Nephron progenitor cell (in vitro differentiated cells): Measurements from ENCODE around the gene CEBPG.

ENCODE experiments used
- DNase-seq: peaks from one replicate; pipeline ENCODE4 v3.0.0; 2021
- H3K27ac Mint-ChIP-seq: 2 replicates; pipeline ENCODE4 v1.8.0; 2021; ENCODE audit warnings: mild to moderate bottlenecking, moderate library complexity, mixed read lengths
- H3K27me3 Mint-ChIP-seq: 2 replicates; pipeline ENCODE4 v1.8.0; 2021; ENCODE audit warnings: mild to moderate bottlenecking, low read depth, mixed read lengths; ENCODE audit not compliant: poor library complexity
- H3K36me3 Mint-ChIP-seq: 2 replicates; pipeline ENCODE4 v1.8.0; 2021; ENCODE audit warnings: low read depth, mixed read lengths
- H3K4me1 Mint-ChIP-seq: 2 replicates; pipeline ENCODE4 v1.8.0; 2021; ENCODE audit warnings: mixed read lengths
- H3K4me3 Mint-ChIP-seq: 2 replicates; pipeline ENCODE4 v1.8.0; 2021; ENCODE audit warnings: mild to moderate bottlenecking, moderate library complexity, mixed read lengths
- H3K9me3 Mint-ChIP-seq: 2 replicates; pipeline ENCODE4 v1.8.0; 2021; ENCODE audit warnings: mild to moderate bottlenecking, moderate library complexity, mixed read lengths
- TF ChIP-seq, protein P1 (sequence below): fragments of 200-600 bp; sonication (generic); IDR thresholded peaks from 2 replicates; pipeline ENCODE4 v1.5.0; 2021; ENCODE audit warnings: antibody characterized with exemption

The CEBPG gene

DNA sequence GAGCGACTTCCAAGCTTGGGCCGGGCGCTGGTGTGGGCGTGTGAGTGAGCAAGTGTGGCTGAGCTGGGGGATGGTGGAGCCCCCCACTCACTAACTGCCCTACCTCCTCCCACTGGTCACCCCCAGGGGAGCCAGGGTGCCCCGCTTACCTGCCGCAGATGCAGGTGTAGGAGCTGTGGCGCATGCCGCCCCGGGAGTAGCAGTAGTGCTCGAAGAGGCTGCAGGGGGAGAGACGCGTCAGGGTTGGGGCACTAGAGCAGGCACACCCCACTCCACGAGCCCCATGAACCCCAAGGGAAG lies 39.9 kb downstream of the CEBPG start:
- no peak overlapping the region for H3K4me3 Mint-ChIP-seq
- H3K36me3 Mint-ChIP-seq, result no peaks in the 10 kb centered on the region
- H3K27me3 Mint-ChIP-seq, result no peaks in the 10 kb centered on the region
- DNase-seq, result no peak
- no peaks in the 10 kb centered on the region for H3K9me3 Mint-ChIP-seq
- TF ChIP-seq, protein P1, sequence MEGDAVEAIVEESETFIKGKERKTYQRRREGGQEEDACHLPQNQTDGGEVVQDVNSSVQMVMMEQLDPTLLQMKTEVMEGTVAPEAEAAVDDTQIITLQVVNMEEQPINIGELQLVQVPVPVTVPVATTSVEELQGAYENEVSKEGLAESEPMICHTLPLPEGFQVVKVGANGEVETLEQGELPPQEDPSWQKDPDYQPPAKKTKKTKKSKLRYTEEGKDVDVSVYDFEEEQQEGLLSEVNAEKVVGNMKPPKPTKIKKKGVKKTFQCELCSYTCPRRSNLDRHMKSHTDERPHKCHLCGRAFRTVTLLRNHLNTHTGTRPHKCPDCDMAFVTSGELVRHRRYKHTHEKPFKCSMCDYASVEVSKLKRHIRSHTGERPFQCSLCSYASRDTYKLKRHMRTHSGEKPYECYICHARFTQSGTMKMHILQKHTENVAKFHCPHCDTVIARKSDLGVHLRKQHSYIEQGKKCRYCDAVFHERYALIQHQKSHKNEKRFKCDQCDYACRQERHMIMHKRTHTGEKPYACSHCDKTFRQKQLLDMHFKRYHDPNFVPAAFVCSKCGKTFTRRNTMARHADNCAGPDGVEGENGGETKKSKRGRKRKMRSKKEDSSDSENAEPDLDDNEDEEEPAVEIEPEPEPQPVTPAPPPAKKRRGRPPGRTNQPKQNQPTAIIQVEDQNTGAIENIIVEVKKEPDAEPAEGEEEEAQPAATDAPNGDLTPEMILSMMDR, result no peak
- H3K4me1 Mint-ChIP-seq, result peaks cover 12% of the 10 kb centered on the region
- no peak overlapping the region for H3K27ac Mint-ChIP-seq

DNA sequence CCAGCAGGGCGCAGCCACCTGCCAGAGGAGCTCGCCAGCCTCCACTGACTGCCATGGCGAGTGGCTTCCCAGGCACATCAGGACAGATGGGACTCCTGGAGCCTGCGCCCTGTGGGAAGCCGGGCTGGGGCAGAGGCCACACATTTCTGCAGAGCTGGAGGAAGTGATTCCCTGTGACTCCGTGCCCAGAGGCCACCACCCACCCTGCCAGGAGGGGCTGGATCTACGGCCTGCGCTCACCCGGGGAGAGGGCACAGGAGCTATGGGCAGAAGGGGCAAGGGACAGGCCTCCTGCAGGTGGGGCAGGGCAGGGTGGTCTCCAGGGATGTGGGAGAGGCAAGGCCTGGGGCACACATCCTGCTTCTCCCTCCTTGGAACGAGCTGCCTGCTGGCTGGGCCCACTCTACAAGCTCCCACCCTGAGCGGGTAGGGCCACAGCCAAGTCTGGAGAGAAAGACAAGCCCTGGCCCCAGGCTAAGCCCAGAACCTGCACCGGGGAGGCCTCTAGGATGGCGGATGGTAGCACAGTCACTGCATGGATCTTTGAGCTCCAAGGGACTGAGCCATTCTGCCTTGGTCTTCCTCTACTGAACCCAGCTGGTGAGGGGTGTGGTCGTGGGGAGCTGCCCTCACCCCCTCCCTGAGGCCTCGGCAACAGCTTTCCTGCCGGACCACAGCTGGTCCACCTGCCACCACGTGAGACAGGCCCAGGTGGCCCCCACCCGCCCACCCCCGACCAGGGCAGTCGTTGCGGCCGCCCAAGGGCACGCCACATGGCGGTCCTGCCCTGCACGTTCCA lies 40.6 kb downstream of the CEBPG start:
- Mint-ChIP-seq H3K27me3 (no peaks in the 10 kb centered on the region), H3K9me3 (no peaks in the 10 kb centered on the region), H3K27ac (no peak overlapping the region), H3K4me3 (no peak overlapping the region), H3K36me3 (no peaks in the 10 kb centered on the region), H3K4me1 (peaks cover 12% of the 10 kb centered on the region)
- no peak for DNase-seq
- TF ChIP-seq, protein P1, result no peak

GRCh38 chr19:33414667-33415605 lies 41.4 kb downstream of the CEBPG start:
- TF ChIP-seq, protein P1, result no peak
- Mint-ChIP-seq H3K36me3 (no peaks in the 10 kb centered on the region), H3K4me3 (no peak overlapping the region), H3K4me1 (peaks cover 14% of the 10 kb centered on the region), H3K9me3 (no peaks in the 10 kb centered on the region), H3K27ac (no peak overlapping the region), H3K27me3 (peaks cover 3% of the 10 kb centered on the region)
- DNase-seq, result no peak

GRCh38 chr19:33416307-33417215 lies 43.1 kb downstream of the CEBPG start:
- H3K27ac Mint-ChIP-seq, result no peak overlapping the region
- peaks cover 3% of the 10 kb centered on the region for H3K27me3 Mint-ChIP-seq
- H3K9me3 Mint-ChIP-seq, result no peaks in the 10 kb centered on the region
- peak overlapping the region; percentile 63 for H3K4me3 Mint-ChIP-seq
- peak; percentile 86 for DNase-seq
- H3K36me3 Mint-ChIP-seq, result no peaks in the 10 kb centered on the region
- H3K4me1 Mint-ChIP-seq, result peaks cover 17% of the 10 kb centered on the region
- TF ChIP-seq, protein P1, result peak; percentile 76

DNA sequence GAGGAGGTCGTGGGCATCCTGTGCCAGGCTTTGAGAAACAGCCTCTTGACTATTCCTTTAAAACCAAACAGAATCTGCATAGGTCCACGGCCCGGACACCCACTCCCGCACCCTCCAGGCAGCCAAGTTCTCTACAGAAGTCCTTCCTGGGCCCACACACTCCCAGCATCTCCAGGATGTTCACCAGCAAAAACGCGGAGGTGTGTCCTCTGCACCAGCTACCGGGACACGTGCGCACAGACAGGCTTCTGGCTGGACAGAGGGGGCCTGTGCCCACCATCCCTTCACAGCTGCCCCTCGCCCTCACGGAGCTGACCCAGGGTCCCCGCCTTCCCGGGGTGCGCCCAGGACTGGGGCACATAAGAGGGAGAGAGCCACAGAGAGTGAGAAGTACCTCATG lies 44.2 kb downstream of the CEBPG start:
- TF ChIP-seq, protein P1, result no peak
- H3K9me3 Mint-ChIP-seq, result no peaks in the 10 kb centered on the region
- no peak for DNase-seq
- peaks cover 17% of the 10 kb centered on the region for H3K4me1 Mint-ChIP-seq
- peaks cover 3% of the 10 kb centered on the region for H3K27me3 Mint-ChIP-seq
- no peak overlapping the region for H3K4me3 Mint-ChIP-seq
- no peak overlapping the region for H3K27ac Mint-ChIP-seq
- no peaks in the 10 kb centered on the region for H3K36me3 Mint-ChIP-seq
